SU-DHL-6 (cell line): ENCODE data around the gene PREX1.

Experiments
- CTCF ChIP-seq: fragments of 200-600 bp; sonication (generic); IDR thresholded peaks from one replicate; pipeline ENCODE4 v1.5.1; 2017; ENCODE audit warnings: antibody characterized with exemption, mild to moderate bottlenecking, low read length, moderate library complexity; ENCODE audit not compliant: insufficient read depth, poor library complexity, severe bottlenecking
- EZH2phosphoT487 ChIP-seq: fragments of 200-600 bp; sonication (generic), shearing (Covaris generic); conservative IDR thresholded peaks from 2 replicates; pipeline ENCODE4 v1.6.1; 2018; ENCODE audit warnings: mild to moderate bottlenecking, antibody characterized with exemption, low read length, moderate library complexity, mixed read lengths

GRCh38 chr20:48630342-48631075, 197.3 kb downstream of the PREX1 start:
- TF ChIP-seq CTCF (no peak), EZH2phosphoT487 (no peak)
